ENCODE results near the gene TECTA.

GRCh38 chr11:121122328-121122727 lies 21.3 kb downstream of the TECTA start:
- TF ChIP-seq CTCF (IDR thresholded peaks at IDR 0.05; ENCODE audit: poor library complexity) (no peak), EZH2phosphoT487 (IDR thresholded peaks at IDR 0.05; ENCODE audit: low read depth, severe bottlenecking, unreplicated experiment) (no peak), EZH2 (IDR thresholded peaks at IDR 0.05; ENCODE audit: borderline replicate concordance) (no peak)
